AG04450 (cell line): ENCODE measurements around the gene GAP43. TPM values are rescaled to one million over a fixed set of nuclear protein-coding genes. Genes with fewer than 3 reads are reported as not detected.

ENCODE experiments used
- CTCF ChIA-PET: fragments of 300-600, 350-600 bp; formaldehyde crosslinking; extraction: SDS; loops from one replicate; lab custom pipeline; 2022; ENCODE audit warnings: antibody characterized with exemption, inconsistent platforms; lab: Charles Lee
- POLR2A ChIA-PET: fragments of 350-600 bp; formaldehyde crosslinking; extraction: SDS; loops from one replicate; lab custom pipeline; 2021; ENCODE audit warnings: antibody characterized with exemption, inconsistent platforms; lab: Yijun Ruan, JAX
- DNase-seq: peaks from one replicate; pipeline ENCODE4 v3.0.0-alpha.2; 2011; ENCODE audit warnings: low read depth, low spot score
- H3K27ac ChIP-seq: one replicate; pipeline ENCODE4 v1.5.1; 2012; ENCODE audit warnings: low read depth, low read length, control low read depth
- H3K27me3 ChIP-seq: one replicate; pipeline ENCODE4 v1.6.0; 2012; ENCODE audit warnings: low read length; ENCODE audit not compliant: control insufficient read depth, insufficient read depth
- H3K4me3 ChIP-seq: 2 replicates; pipeline ENCODE4 v1.5.1; 2011; ENCODE audit warnings: mild to moderate bottlenecking, low read depth, low read length, control low read depth
- H3K9me3 ChIP-seq: 2 replicates; pipeline ENCODE4 v1.5.1; 2012; ENCODE audit warnings: low read length; ENCODE audit not compliant: control insufficient read depth, insufficient read depth
- CTCF ChIP-seq: IDR thresholded peaks from 2 replicates; pipeline ENCODE4 v1.5.1; 2011; ENCODE audit warnings: low read depth, low read length, control low read depth, inconsistent platforms
- polyA plus RNA-seq: library from polyadenylated mRNA; depleted of rRNA; stranded (reverse); fragments of >200 nt; gene quantifications from 2 replicates; pipeline ENCODE4 v1.2.3, GENCODE V29; 2011

The GAP43 gene
- polyA plus RNA-seq, 1 experiment, result 1.3 TPM

- DNase-seq, result no peak
- POLR2A ChIA-PET, result interaction anchor here (0.7 kb wide), 1 partner anchor 73 kb away, joined by 3 read pairs; no protein-coding TSS in a partner anchor
- CTCF ChIA-PET, result interaction anchor here (0.5 to 2.8 kb wide), 4 partner anchors 56 to 493 kb away, joined by 3 to 16 read pairs (median 6); no protein-coding TSS in a partner anchor
- TF ChIP-seq CTCF, result no peak
- Histone ChIP-seq H3K27ac (no peak overlapping the region), H3K27me3 (no peaks in the 10 kb centered on the region), H3K9me3 (no peaks in the 10 kb centered on the region; the same call in 1 of the 2 replicates), H3K4me3 (no peak overlapping the region)
Observed at GRCh38 chr3:115710799-115711198, 87.5 kb downstream of the GAP43 start.

GRCh38 chr3:115712871-115713270, 89.6 kb downstream of the GAP43 start:
- ChIA-PET POLR2A (no interaction called here), CTCF (no interaction called here)
- Histone ChIP-seq H3K27ac (no peak overlapping the region), H3K27me3 (no peaks in the 10 kb centered on the region), H3K4me3 (no peak overlapping the region), H3K9me3 (no peaks in the 10 kb centered on the region; the same call in 1 of the 2 replicates)
- no peak for DNase-seq
- TF ChIP-seq CTCF, result no peak

GRCh38 chr3:115713284-115713683, 90.0 kb downstream of the GAP43 start:
- Histone ChIP-seq H3K9me3 (no peaks in the 10 kb centered on the region; the same call in 1 of the 2 replicates), H3K4me3 (no peak overlapping the region), H3K27me3 (no peaks in the 10 kb centered on the region), H3K27ac (no peak overlapping the region)
- TF ChIP-seq CTCF, result no peak
- no peak for DNase-seq
- CTCF ChIA-PET, result no interaction called here
- POLR2A ChIA-PET, result no interaction called here

GRCh38 chr3:115715241-115715745, 92.0 kb downstream of the GAP43 start:
- H3K27me3 ChIP-seq, result no peaks in the 10 kb centered on the region
- ChIA-PET CTCF (interaction anchor here (0.9 to 1.7 kb wide), 2 partner anchors 19 to 22 kb away, joined by 4 to 6 read pairs; no protein-coding TSS in a partner anchor), POLR2A (no interaction called here)
- H3K9me3 ChIP-seq, result no peaks in the 10 kb centered on the region; the same call in 1 of the 2 replicates
- H3K27ac ChIP-seq, result no peak overlapping the region
- TF ChIP-seq CTCF, result no peak
- no peak overlapping the region for H3K4me3 ChIP-seq
- DNase-seq, result no peak

- no peak overlapping the region for H3K4me3 ChIP-seq
- no peak for TF ChIP-seq CTCF
- no peaks in the 10 kb centered on the region for H3K27me3 ChIP-seq
- H3K9me3 ChIP-seq, result no peaks in the 10 kb centered on the region
- CTCF ChIA-PET, result no interaction called here
- POLR2A ChIA-PET, result no interaction called here
- DNase-seq, result no peak
- H3K27ac ChIP-seq, result no peak overlapping the region
Observed at GRCh38 chr3:115720983-115721382, 97.7 kb downstream of the GAP43 start.
